HEK293 (cell line): ENCODE measurements around the gene ADM5.

Experiments used
- CTCF ChIA-PET: fragments of 350-600 bp; formaldehyde crosslinking; extraction: SDS; loops from one replicate; lab custom pipeline; 2021; ENCODE audit warnings: antibody characterized with exemption; lab: Yijun Ruan, JAX
- POLR2A ChIA-PET: fragments of 300-600 bp; formaldehyde crosslinking; extraction: SDS; loops from one replicate; lab custom pipeline; 2020; ENCODE audit warnings: antibody characterized with exemption, inconsistent platforms; lab: Yijun Ruan, JAX
- H3K27ac ChIP-seq: fragments of 200-500 bp; sonication (Bioruptor generic); 2 replicates; pipeline ENCODE4 v1.5.1; 2014; ENCODE audit warnings: low read depth, low read length, control low read depth, inconsistent platforms; ENCODE audit errors: extremely low read depth
- H3K36me3 ChIP-seq, 2 experiments: fragments of 200-500 bp in 1 of 2; sonication (Bioruptor generic) in 1 of 2; 1 replicate in 1 of 2; 2 replicates in 1 of 2; pipeline ENCODE4 v1.5.1; 2014 to 2017; ENCODE audit warnings: inconsistent platforms in 2 of 2, low read length in 2 of 2; ENCODE audit not compliant: control insufficient read depth in 2 of 2, insufficient read depth in 1 of 2
- H3K4me1 ChIP-seq: fragments of 200-500 bp; sonication (Bioruptor generic); 2 replicates; pipeline ENCODE4 v1.5.1; 2014; ENCODE audit warnings: mild to moderate bottlenecking, low read length, inconsistent platforms; ENCODE audit not compliant: control insufficient read depth, insufficient read depth
- H3K4me3 ChIP-seq: 2 replicates; pipeline ENCODE4 v1.5.1; 2011; ENCODE audit warnings: low read depth, mild to moderate bottlenecking, control low read depth, low read length, moderate library complexity
- H3K9me3 ChIP-seq: fragments of 200-500 bp; sonication (Bioruptor generic); 2 replicates; pipeline ENCODE4 v1.5.1; 2014; ENCODE audit warnings: low read depth, low read length, inconsistent platforms; ENCODE audit not compliant: control insufficient read depth, insufficient read depth
- EGR2 ChIP-seq: fragments of 450-650 bp; formaldehyde crosslinking; IDR thresholded peaks from 2 replicates; pipeline ENCODE4 v1.5.1; 2016; ENCODE audit warnings: low read depth, missing biosample characterization, missing genetic modification characterization
- GLIS1 ChIP-seq: fragments of 450-650 bp; formaldehyde crosslinking; IDR thresholded peaks from 2 replicates; pipeline ENCODE4 v1.5.1; 2016; ENCODE audit warnings: missing biosample characterization, missing genetic modification characterization
- INSM2 ChIP-seq: fragments of 450-650 bp; formaldehyde crosslinking; IDR thresholded peaks from 2 replicates; pipeline ENCODE4 v1.5.1; 2016; ENCODE audit warnings: missing biosample characterization, missing genetic modification characterization
- ZBTB10 ChIP-seq: fragments of 450-650 bp; formaldehyde crosslinking; IDR thresholded peaks from 2 replicates; pipeline ENCODE4 v1.5.1; 2016; ENCODE audit warnings: missing biosample characterization, missing genetic modification characterization
- ZBTB26 ChIP-seq: fragments of 450-650 bp; formaldehyde crosslinking; optimal IDR thresholded peaks from 2 replicates; pipeline ENCODE3; 2016; ENCODE audit warnings: missing biosample characterization, mild to moderate bottlenecking, missing genetic modification characterization
- ZNF133 ChIP-seq: fragments of 450-650 bp; formaldehyde crosslinking; IDR thresholded peaks from 2 replicates; pipeline ENCODE4 v1.5.1; 2016; ENCODE audit warnings: missing biosample characterization, missing genetic modification characterization
- ZNF146 ChIP-seq: fragments of 450-650 bp; formaldehyde crosslinking; IDR thresholded peaks from 2 replicates; pipeline ENCODE4 v1.5.1; 2016; ENCODE audit warnings: missing biosample characterization, missing genetic modification characterization
- ZNF423 ChIP-seq: fragments of 450-650 bp; formaldehyde crosslinking; IDR thresholded peaks from 2 replicates; pipeline ENCODE4 v1.5.1; 2016; ENCODE audit warnings: missing biosample characterization, missing genetic modification characterization
- ZNF600 ChIP-seq: fragments of 450-650 bp; formaldehyde crosslinking; IDR thresholded peaks from 2 replicates; pipeline ENCODE4 v1.5.1; 2016; ENCODE audit warnings: missing biosample characterization, missing genetic modification characterization
- ZNF830 ChIP-seq: fragments of 450-650 bp; IDR thresholded peaks from 2 replicates; pipeline ENCODE4 v1.5.0; 2018; ENCODE audit warnings: missing biosample characterization, missing genetic modification characterization, low read depth, mild to moderate bottlenecking, moderate library complexity
- ZSCAN18 ChIP-seq: fragments of 450-650 bp; formaldehyde crosslinking; IDR thresholded peaks from 2 replicates; pipeline ENCODE4 v1.5.1; 2016; ENCODE audit warnings: missing biosample characterization, missing genetic modification characterization
- ZSCAN30 ChIP-seq: fragments of 450-650 bp; IDR thresholded peaks from 2 replicates; pipeline ENCODE4 v1.5.1; 2018; ENCODE audit warnings: missing biosample characterization, mild to moderate bottlenecking, missing genetic modification characterization, moderate library complexity
- TF ChIP-seq, protein P1 (sequence below): fragments of 450-650 bp; formaldehyde crosslinking; IDR thresholded peaks from 2 replicates; pipeline ENCODE4 v1.5.1; 2016; ENCODE audit warnings: missing biosample characterization, missing genetic modification characterization

ADM5 gene

DNA sequence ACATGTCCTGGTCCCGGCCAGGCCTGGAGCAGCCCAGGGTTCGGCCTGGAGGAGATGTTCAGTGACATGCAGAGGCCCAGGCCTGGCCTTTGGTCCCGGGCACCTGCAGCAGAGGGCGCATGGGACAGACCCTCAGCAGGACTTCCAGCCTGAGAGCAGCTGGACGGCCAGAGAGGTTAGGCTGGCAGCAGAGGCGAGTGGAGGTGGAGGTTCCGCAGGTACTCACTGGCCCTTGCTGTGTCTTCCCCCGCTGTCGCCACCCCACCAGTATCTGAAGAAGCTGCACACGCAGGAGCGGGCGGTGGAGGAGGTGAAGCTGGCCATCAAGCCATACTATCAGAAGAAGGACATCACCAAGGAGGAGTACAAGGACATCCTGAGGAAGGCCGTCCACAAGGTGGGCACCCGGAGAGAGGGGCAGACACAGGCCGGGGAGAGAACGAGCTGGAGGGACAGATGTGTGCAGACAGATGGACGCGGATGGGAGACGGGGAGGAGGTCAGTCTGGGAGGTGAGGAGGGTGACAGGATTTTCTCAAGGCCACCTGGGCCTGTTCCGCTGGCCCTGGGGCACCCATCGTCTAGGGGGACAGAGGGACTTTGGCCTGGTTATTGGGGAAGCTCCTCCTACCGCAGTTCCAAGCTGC, 31.8 kb upstream of the ADM5 start:
- CTCF ChIA-PET: interaction anchor here (1.2 kb wide), 1 partner anchor 14 kb away, joined by 3 read pairs; no protein-coding TSS in a partner anchor
- Histone ChIP-seq H3K4me1 (no peaks in the 10 kb centered on the region), H3K4me3 (no peak overlapping the region), H3K36me3 (peaks cover 45 to 99% of the 10 kb centered on the region in 2 experiments), H3K27ac (no peak overlapping the region), H3K9me3 (no peaks in the 10 kb centered on the region)
- POLR2A ChIA-PET: interaction anchor here (0.7 to 1.9 kb wide), 4 partner anchors 10 to 77 kb away, joined by 3 to 15 read pairs (median 4); partner anchors contain the start of gene PRRG2
- TF ChIP-seq ZNF600 (tag by site-specific recombination) (no peak), INSM2 (tag by site-specific recombination) (no peak), ZNF146 (tag by site-specific recombination) (no peak), ZNF423 (no peak), ZSCAN18 (tag by site-specific recombination) (no peak), GLIS1 (tag by site-specific recombination) (no peak), ZSCAN30 (tag by site-specific recombination) (no peak), EGR2 (tag by site-specific recombination) (no peak)
- TF ChIP-seq, protein P1, sequence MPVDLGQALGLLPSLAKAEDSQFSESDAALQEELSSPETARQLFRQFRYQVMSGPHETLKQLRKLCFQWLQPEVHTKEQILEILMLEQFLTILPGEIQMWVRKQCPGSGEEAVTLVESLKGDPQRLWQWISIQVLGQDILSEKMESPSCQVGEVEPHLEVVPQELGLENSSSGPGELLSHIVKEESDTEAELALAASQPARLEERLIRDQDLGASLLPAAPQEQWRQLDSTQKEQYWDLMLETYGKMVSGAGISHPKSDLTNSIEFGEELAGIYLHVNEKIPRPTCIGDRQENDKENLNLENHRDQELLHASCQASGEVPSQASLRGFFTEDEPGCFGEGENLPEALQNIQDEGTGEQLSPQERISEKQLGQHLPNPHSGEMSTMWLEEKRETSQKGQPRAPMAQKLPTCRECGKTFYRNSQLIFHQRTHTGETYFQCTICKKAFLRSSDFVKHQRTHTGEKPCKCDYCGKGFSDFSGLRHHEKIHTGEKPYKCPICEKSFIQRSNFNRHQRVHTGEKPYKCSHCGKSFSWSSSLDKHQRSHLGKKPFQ (tag by site-specific recombination): no peak

GRCh38 chr19:49658139-49658517, 31.3 kb upstream of the ADM5 start:
- H3K9me3 ChIP-seq: no peaks in the 10 kb centered on the region
- ChIA-PET CTCF (interaction anchor here (1.2 kb wide), 1 partner anchor 14 kb away, joined by 3 read pairs; no protein-coding TSS in a partner anchor), POLR2A (interaction anchor here (0.5 to 1.9 kb wide), 6 partner anchors 10 to 109 kb away, joined by 3 to 15 read pairs (median 4); partner anchors contain the start of genes AP2A1 and PRRG2)
- H3K36me3 ChIP-seq: peaks cover 45 to 99% of the 10 kb centered on the region in 2 experiments
- TF ChIP-seq ZBTB26 (tag by site-specific recombination) (no peak), ZBTB10 (no peak), ZNF830 (no peak), INSM2 (tag by site-specific recombination) (no peak), ZNF133 (no peak)
- H3K4me3 ChIP-seq: no peak overlapping the region
- H3K27ac ChIP-seq: no peak overlapping the region
- no peaks in the 10 kb centered on the region for H3K4me1 ChIP-seq
